DMS 273 (cell line): ENCODE data around the gene NME2.
"Not testable (repeated sequence)": the region's sequence is repeated elsewhere in the genome, so short reads cannot be mapped to it uniquely, and the experiment has no call there.

Source experiments
- DNase-seq: peaks from one replicate; lab custom pipeline; 2025; ENCODE audit not compliant: unreplicated experiment; lab: John Stamatoyannopoulos, UW

Gene NME2

DNA sequence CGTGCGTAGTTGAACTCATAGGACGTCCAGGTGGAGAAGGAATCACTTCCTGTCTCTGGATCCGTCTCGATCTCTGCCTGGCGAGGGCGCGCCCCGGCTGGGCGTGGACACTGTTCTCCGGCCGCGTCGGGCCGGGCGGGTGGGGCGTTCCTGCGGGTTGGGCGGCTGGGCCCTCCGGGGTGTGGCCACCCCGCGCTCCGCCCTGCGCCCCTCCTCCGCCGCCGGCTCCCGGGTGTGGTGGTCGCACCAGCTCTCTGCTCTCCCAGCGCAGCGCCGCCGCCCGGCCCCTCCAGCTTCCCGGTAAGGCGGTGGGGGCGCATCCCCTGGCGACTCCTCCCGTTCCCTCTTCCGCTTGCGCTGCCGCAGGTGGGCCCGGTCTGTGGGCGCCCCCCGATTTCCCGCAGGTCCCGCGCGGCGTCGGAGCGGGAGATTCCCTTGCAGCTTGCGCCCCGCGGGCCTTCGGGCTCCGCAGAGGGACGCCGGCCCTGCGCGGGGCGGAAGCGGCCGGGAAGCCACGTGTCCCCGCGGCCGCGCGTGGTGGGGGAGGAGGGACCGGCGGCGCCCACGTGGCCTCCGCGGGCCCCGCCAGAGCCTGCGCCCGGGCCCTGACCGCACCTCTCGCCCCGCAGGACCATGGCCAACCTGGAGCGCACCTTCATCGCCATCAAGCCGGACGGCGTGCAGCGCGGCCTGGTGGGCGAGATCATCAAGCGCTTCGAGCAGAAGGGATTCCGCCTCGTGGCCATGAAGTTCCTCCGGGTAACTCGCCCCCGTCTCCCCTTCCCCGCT is at the start of gene NME2:
NME2 (plus strand) TSS at position 214 of the 789 bp plus-strand sequence; CDS start at position 634, 420 bp downstream.
- DNase-seq = peak; percentile 95

DNA sequence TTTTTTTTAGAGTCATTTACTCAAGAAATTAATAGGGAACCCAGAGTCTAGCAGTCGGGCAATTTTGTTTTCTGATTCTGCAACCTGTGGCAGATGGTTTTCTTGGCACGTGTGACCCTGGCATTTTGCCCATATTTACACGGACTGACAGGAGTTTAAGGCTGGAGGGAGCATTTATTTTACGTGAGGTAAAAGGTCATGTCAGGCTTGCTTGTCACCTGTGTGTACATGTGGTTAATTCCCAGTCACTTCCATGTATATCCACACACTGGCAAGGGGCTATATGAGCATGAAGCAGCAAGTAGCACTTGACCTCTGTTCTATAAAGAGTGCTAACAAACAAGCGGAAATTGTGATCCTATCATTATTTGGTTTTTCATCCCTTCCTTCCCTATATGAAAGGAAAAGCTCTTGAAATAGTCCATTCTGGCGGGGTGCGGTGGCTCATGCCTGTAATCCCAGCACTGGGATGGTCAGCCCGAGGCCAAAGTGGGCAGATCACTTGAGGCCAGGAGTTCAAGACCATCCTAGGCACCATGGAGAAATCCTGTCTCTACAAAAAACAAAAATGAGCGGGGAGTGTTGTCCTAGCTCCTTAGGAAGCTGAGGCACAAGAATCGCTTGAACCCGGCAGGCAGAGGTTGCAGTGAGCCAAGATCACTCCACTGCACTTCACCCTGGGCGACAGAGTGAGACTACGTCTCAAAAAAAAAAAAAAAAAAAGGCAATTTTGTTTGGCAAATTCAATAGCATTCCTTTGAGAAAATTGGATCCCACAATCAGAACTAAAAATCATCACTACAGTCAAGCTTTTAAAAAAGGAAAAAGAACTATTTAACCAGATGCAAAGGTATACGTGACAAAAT is 47.6 kb upstream of the NME2 start:
- peak; percentile 95 for DNase-seq

DNA sequence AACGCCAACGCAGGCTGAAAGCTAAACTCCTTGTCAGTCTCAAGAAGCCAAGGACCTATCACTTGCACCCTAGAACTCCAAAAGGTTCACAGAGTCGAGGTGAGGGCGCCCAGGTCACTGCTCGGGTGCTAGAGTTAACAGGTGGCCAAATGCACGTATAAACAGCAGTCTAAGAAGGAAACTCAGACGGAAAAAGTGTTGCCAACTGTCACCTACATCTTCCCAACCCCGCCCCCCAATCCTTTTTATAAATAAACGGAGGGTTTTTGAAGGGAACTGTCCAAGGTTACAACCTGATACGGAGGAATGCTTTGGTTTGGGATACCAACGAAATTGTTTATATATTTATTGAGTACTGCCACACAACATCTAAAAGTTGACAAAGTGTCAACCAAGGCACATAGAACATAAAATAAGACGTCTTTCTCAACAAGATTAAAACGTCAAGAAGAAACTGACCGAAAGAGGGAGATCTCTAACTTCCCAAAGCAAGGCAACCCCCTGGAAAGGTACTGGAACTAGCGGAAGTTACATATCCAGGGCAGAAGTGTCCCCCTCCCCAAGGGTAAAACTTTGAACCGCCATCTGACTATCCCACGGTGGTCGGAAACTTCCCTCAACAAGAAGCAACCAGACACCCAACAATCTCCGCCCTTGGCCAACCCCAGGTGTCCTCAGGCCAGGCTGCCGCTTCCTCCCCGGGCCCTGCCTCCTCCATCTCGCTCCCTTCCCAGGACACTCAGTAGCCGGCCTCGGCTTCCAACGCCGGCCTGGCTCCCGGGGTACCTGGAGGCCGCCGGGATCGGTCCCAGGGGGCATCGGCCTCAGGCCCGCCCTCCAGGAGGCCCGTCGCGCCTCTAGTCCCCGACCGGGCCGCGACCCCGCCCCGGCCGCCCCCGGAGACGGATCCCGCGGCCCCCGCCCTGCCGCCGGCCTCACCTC is 46.5 kb upstream of the NME2 start:
- DNase-seq = peak; percentile 82

DNA sequence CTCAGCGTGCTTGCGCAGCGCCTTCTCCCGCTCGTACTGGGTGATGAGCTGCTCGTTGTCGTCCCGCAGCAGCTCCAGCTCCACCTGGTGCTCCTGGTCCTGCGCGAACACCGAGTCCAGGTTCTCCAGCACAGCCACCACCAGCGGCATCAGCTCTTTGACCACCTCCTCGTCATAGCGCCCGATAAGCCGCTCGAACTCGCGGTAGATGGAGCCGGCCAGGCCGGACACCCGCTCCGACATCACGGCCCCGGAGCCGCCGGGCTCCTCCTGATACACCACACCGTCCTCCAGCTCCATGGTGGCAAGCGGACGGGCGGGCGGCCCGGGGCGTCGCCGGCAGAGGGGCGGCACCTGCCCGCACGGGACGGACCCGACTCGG is 45.9 kb upstream of the NME2 start:
- DNase-seq = peak; percentile 70

DNA sequence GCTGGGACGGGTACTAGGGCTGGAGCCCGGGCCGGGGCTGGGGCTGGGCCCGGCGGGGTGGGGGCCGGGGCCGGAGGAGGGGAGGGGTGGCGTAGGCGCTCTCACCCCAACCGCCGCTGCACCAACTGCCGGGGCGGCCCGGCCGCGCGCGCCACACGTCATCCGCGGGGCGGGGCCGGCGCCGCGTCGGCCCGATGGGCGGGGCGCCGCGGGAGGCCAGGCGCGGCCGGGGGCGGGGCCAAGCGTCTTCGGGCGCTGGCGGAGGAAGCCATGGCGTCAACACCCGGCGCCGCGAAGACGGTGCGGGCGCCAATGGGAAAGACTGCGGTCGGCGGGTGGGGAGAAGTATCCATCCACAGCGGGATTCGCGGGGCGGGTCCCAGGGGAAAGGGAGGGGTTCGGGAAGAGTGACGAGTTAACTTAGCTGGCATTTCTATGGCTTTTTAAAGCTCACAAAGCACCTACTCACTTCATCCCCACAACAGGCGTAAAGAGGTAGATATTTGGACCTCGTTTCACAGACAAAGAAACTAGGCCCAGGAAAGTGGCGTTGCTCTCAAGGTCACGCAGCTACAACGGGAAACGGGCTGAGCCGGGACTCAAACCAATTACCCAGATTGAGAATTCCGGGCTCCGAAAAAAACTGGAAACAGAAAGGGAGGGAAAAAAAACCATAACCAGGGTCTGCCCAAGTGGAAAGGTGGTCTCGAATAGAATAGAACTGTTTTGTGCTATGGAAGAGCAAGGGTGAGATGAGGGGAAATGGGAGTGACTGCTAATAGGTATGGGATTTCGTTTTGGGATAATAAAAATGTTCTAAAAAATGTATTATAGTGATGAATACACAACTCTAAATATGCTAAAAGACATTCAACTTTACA is 45.2 kb upstream of the NME2 start, which contains the start of gene SPAG9:
SPAG9 (minus strand) TSS at position 130 of the 881 bp plus-strand sequence. CDS start 212 bp downstream, outside the sequence.
- DNase-seq = peak; percentile 99

DNA sequence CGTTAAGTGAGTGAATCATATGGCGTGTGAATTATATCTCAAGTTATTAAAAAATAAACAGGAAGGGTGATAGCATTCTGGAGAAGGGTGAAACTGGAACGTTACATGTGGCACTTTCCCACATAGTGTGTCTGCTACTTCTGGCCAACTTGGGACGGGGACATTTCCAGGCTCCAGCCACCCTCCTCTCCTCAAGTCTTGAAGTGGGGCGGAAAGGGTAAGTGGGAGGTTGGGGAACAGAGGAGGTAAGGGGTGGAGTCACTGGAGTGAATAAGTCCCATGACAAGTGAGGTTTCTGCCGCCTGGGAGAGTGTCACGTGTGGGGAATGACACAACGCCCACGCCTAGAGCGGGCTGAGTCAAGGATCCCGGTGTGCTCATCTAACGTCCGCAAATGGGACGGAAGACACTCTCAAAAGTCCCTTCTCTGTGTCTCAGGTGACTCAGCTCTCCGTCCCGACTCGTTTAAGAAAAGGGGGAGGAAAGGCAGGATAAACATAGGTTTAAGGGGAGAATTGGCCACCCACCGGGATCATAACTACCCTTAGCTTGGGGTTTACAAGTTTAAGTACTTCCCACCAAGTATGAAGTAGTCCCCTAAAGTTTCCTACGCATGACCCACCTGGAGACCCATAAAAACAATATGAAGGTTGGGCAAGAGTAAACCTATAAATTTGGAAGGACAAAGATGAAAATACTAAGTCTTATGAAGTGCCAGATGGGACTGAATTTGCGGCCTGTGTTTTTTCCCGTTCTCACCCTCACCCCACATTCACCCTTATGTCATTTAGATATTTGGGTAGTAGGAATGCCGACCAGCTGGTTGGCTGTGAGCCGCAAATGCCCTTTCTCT is 44.4 kb upstream of the NME2 start:
- DNase-seq = peak; percentile 93

DNA sequence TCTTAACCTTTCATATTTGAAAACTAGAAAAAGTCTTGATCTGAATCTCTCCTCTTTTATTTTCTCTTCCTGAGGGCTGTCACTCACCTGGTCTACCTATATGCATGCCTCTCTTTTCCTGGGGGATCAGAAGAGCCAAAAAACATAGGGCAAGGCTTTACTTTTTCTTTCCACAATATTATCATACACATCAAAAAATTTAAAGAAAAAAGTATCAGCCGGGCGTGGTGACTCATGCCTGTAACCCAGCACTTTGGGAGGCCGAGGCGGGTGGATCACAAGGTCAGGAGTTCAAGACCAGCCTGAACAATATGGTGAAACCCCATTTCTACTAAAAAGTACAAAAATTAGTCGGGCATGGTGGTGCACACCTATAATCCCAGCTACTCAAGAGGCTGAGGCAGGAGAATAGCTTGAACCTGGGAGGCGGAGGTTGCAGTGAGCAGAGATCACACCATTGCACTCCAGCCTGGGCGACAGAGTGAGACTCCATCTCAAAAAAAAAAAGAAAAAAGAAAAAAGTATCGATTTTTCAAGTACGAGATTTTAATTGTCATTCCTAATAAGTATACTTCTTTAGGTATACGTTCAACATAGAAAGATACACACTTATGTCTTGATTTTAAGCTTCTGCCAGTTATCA is 43.6 kb upstream of the NME2 start:
- DNase-seq = not testable (repeated sequence)

DNA sequence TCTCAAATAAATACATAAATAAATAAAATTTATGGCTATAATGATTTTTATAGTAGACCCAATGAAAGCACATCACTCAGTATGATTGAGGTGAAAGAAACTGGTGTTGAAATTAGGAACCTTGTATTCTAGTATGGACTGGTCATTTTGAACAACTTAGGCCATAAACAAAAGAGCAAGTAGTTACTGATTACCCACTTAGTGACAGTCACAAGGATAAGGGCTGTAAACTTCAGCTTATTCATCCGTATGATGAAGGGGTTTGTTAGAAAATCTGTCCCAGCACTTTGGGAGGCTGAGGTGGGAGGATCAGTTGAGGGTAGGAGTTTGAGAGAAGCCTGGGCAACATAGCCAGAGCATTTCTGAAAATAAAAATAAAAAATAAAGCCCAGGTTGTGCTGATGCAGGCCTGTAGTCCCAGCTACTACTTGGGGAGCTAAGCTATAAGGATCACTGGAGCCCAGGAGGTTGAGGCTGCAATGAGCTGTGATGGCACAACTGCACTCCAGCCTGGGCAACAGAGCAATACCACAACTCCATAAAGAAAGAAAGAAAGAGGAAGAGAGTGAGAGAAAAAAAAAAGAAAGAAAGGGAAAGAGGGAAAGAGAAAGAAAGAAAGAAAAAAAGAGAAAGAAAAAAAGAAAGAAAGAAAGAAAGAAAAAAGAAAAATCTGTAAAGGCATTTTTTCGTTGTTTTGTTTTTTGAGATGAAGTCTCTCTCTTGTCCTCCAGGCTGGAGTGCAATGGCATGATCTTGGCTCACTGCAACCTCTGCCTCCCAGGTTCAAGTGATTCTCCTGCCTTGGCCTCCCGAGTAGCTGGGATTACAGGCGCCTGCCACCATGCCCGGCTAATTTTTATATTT is 41.3 kb upstream of the NME2 start:
- no peak for DNase-seq

GRCh38 chr17:51128076-51128475 is 38.1 kb upstream of the NME2 start:
- peak; percentile 35 for DNase-seq

DNA sequence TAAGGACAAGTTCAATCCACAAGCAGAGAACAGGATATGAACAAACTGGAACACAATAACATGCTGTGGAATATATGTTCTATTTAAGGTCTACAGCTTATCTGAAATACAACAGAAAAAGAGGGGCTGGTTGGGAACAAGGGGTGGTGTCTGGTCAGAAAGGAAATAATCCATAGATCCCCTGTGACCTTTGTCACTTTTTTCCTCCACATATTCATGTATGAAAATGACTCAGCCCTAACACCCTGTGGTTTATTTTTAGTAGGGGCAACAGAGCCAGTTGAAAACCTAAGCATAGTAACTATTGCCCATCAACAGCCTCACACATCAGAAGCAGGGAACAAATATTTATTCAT is 33.3 kb upstream of the NME2 start:
- DNase-seq = no peak

DNA sequence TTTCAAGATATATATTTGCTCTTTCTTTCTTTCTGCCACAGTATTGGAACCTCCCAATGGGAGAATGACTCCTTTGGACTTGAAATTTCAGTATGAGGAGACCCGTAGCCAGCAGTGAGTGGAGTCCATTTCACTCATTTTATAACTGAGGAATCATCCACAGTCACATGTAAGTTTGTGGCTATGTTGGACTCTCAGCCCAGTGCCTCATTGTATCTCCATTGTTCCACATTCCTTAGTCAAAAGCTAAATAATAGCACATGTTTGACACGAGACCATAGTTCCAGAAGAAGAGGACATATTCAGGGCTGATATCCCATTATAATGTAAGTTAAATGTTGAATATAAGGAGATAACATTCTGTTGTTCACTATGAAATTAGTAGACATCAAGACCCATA is 32.8 kb upstream of the NME2 start:
- no peak for DNase-seq

- DNase-seq = no peak
These were observed 30.3 kb upstream of the NME2 start for GRCh38 chr17:51135956-51136355.

- no peak for DNase-seq
These were observed 23.6 kb upstream of the NME2 start for GRCh38 chr17:51142597-51142996.

DNA sequence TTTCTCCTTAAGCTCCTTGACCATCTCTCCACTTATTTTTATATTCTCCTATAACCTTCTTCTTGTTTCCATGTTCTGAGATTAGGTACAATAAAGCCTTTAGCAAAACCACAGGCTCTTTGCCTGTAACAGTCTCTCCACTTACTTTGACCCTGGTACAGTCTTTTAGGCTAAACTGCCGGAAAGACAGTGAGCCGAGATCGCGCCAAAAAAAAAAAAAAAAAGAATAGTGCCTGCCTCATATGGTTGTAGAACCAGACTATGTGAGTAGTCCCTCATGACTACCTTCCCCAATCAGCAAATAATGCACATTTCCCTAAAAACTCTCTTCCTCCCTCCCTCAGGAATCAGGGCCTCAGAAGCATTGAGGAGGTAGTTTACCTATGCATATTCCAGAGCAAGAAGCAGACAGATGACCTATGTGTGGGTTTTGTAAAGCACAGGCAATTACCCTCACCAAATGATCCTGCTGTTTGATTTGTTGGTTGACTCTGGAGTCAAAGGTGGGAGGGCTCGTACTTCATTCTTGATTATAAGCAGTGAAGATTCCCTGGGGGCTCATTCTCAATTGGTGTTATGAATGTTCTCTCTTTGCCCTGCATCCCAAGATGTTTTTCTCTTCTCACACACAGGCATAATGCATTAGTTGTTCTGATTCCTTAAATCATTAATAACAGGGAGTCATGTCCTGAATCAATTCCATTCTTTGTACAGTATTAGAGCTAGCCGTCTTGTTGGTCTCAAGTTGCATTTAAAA is 21.8 kb upstream of the NME2 start:
- peak; percentile 63 for DNase-seq

GRCh38 chr17:51147650-51148049 is 18.6 kb upstream of the NME2 start:
- no peak for DNase-seq

DNA sequence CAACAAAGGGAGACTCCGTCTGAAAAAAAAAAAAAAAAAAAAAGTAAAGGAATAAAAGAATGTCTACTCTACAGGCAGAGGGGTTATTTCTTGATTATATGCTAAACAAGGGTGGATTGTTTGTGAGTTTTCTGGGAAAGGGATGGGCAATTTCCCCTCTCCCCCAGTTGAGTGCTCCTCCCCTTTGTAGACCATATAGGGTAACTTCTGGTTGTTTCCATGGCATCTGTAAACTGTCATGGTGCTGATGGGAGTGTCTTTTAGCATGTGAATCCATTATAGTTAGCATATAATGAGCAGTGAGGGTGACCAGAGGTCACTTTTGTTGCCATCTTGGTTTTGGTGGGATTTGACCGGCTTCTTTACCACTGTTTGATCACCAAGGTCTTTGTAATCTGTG is 17.0 kb upstream of the NME2 start:
- DNase-seq = no peak

GRCh38 chr17:51150932-51151331 is 15.3 kb upstream of the NME2 start:
- no peak for DNase-seq
